SH-SY5Y (cell line): Measurements from ENCODE around the gene LITAF.

ENCODE experiments used
- GATA2 ChIP-seq: IDR thresholded peaks from 2 replicates; pipeline ENCODE4 v1.6.1; 2011; ENCODE audit warnings: mild to moderate bottlenecking, low read depth, low read length
- GATA3 ChIP-seq: IDR thresholded peaks from 2 replicates; pipeline ENCODE4 v1.6.1; 2011; ENCODE audit warnings: low read depth, mild to moderate bottlenecking, low read length, moderate library complexity

GRCh38 chr16:11588321-11589197, 1.8 kb upstream of the LITAF start:
- no peak for TF ChIP-seq GATA2
- no peak for TF ChIP-seq GATA3
